Anterior cingulate cortex (tissue), 58 donors: ENCODE data around the gene SUN1.
"Not testable (repeated sequence)": the region's sequence is repeated elsewhere in the genome, so short reads cannot be mapped to it uniquely, and the experiment has no call there.

Experiments used
- DNase-seq, 58 donors: peaks; one replicate each; lab custom pipeline; 2025; lab: John Stamatoyannopoulos, UW

The SUN1 gene, protein sequence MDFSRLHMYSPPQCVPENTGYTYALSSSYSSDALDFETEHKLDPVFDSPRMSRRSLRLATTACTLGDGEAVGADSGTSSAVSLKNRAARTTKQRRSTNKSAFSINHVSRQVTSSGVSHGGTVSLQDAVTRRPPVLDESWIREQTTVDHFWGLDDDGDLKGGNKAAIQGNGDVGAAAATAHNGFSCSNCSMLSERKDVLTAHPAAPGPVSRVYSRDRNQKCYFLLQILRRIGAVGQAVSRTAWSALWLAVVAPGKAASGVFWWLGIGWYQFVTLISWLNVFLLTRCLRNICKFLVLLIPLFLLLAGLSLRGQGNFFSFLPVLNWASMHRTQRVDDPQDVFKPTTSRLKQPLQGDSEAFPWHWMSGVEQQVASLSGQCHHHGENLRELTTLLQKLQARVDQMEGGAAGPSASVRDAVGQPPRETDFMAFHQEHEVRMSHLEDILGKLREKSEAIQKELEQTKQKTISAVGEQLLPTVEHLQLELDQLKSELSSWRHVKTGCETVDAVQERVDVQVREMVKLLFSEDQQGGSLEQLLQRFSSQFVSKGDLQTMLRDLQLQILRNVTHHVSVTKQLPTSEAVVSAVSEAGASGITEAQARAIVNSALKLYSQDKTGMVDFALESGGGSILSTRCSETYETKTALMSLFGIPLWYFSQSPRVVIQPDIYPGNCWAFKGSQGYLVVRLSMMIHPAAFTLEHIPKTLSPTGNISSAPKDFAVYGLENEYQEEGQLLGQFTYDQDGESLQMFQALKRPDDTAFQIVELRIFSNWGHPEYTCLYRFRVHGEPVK

DNA sequence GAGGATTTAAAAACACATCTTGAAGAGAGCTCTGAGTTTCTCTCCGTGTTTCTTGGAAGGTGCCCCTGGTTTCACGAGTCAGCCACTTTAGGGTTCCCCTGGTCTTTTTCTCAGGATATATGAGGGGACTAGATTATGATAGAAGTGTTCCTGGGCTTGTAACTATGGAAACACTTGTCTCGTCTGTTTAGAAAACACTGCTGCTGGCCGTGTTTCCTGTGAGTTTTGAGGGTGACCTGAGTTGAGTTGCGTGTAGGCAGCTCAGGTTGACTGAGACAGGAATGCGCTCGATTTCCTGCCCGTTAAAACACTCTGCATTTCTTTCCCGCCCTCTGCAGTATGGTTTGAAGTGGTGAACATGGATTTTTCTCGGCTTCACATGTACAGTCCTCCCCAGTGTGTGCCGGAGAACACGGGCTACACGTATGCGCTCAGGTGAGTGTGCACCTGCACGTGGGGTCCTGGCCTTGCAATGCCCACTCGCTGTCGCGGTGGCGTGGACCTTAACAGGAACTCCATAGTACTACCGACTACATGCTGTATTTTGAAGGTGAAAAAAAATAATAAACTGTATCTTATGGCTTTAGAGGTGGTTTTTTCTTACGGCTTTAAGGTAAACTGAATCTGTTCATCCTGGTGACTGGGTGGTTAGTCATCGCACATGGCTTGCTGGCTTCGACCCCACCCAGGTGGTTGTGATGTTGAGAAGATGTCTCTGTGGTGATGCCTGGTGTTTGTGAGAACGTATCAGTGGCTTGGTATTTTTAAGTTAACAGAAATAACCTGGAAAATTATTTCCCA lies at the start of gene SUN1:
Gene SUN1 (plus strand): TSS at position 310 of the 801 bp plus-strand sequence. CDS start 49 bp downstream, at position 359.
- DNase-seq = no peak

DNA sequence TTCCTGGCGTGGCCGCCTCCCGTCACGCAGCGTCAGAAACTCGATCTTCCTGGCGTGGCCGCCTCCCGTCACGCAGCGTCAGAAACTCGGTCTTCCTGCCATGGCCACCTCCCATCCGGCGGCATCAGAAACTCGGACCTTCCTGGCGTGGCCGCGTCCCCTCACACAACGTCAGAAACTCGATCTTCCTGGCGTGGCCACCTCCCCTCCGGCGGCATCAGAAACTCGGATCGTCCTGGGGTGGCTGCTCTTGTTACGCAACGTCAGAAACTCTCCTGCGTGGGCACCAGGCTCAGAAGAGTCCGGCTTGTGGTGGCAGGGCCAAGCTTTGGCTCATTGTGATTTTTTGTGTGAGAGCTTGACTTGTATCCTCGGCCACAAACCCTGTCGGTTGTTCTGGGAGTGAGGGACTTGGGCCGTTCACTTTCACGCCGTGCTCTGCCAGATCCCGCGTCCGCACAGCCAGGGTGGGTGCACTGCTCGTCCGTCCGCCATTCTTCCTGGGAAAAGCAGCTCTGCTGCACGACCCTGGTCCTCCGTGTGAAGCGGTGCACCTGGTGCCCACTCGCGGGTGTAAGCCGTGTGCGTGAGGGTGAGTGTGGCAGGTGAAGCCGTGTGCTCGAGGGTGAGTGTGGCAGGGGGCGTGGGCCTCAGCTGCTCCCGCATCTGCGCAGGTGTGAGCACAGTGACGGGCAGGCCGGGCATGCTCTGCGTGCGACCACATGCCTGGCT lies 49.4 kb upstream of the SUN1 start:
- DNase-seq = no peak

DNA sequence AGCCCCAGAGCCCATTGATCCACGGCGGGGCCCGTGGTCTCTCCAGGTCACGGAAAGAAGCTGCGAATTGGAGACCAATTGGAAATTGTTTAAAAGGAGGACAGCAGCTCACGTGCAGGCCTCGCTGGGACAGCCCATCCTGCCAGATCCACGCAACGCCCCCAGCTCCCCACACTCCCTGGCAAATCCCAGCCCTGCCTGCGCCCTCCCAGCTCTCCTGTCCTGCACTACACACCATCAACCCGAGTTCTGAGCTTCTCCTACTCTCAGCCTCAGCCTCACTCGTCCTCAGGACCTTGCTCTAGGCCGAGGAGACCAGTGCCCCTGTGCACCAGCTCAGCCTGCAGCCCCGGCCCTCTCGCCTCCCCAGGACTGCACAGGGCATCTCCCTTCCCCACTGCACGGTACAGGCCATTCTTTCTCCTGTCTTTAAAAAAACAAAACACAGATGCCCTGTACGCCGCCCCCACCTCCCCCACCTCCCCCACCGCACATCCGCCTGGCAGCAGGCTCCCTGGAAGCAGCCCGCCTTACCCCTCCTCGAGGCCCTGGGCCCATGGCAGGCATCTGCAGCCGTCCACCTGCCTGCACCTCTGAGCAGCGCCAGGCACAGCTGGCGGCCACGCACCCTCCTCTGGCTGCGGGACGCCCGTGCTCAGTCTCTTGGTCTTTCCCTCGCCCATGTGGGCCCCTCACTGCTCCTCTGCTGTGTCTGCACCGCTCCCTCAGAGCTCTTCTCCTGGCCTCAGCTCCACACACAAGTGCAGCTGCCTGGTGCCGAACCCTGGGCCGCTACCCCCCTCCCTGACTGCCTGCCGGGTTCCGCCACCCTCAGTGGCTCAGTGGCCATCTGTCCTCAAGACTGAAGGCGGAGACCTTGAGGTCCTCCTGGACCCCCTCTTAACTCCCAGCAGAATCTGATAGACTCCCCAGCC lies 48.5 kb upstream of the SUN1 start:
- DNase-seq = no peak

DNA sequence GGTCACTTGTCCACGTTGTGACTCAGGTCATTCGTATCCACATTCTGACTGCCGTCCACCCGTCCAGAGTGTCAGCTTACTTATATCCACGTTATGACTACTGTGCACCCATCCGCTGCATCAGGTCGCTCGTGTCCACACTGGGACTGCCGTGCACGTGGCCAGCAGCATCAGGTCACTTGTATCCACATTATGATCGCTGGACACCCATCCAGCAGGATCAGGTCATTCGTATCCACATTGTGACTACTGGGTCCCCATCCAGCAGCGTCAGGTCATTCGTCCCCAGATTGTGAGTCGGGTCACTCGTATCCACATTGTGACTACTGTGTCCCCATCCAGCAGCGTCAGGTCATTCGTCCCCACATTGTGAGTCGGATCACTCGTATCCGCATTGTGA lies 47.3 kb upstream of the SUN1 start:
- no peak for DNase-seq

DNA sequence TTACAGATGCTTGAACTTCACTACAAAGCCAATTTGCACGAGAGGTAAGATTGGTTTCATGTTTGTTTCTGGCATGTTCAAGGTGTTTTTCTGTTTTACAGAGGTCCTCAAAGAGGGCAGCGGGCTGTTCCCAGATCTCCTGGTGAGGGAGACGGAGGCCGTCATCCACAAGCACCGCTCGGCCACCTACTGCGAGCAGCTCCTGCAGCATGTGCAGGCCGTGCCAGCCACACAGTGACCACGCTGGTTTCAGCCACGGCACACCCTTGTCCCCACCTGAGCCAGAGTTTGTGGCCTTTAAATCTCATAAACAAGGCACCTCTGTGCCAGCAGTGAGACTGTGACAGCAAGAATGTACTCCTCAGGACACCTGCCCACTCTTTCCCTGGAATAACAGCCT lies 46.9 kb upstream of the SUN1 start:
- no peak for DNase-seq

DNA sequence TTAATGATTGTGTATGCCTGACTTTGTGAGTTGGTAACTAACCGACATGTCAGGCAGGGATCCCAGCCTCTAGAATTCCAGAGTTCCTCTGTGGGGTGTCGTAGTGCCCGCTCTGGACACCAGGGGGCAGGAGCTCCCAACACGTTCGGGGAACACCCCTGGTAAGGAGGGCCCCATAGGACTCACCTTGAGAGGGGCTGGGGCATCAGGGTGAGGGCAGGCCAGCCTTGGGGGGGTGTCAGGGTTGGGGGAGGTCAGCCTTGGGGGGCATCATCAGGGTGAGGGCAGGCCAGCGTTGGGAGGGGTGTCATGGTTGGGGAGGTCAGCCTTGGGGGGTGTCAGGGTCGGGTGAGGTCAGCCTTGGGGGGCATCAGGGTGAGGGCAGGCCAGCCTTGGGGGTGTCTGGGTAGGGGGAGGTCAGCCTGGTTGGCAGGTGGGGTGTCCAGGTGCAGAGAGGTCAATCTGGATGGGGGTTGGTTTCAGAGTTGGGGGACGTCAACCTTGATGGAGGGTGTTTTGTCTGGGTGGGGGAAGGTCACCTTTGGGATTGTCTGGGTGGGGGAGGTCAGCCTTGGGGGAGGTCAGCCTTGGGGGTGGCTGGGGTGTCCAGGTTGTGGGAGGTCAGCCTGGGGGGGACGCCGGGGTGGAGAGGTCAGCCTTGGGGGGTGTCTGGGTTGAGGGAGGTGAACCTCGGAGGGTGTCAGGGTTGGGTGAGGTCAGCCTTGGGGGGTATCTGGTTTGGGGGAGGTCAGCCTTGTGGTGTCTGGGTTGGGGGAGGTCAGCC lies 45.6 kb upstream of the SUN1 start:
- DNase-seq = peak in 30 of 58 donors; percentile 6 to 69 (median 30)

DNA sequence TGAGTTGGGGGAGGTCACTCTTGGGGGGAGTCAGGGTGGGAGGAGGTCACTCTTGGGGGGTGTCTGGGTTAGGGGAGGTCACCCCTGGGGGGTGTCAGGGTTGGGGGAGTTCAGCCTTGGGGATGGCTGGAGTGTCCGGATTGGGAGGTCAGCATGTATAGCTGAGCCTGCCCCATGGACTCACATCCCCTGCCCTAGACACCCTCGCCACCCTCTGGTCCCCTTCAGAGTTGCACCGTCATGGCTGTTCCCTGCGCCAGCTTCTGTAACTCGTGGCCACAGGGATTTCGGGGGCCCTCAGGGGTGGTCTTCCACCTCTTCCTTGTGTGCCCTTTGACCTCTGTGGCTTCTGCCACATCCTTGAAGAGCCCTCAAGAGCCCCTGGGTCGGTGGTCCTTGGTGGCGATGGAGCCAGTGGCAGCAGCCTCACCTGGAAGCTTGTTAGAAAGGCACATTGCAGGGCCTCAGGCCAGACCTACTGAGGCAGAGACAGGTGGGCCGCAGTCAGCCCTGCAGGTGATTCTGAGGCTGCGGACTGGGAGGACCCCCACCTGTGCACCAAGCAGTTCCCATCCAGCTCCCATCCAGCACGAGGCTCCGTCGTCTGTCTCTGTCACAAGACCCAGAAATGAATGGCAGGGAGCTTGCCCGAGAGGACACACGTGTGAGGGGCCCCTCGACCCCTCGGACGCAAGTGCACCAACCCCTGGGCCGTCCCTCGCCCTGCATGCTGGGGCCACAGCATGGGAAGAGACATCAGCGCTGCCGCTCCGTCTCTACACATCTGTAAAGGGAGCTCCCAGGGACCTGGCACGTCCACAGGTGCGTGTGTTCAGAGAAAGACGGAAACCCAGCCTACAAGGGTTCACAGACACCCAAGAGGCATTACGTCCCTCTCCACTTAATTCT lies 44.7 kb upstream of the SUN1 start:
- DNase-seq = no peak

DNA sequence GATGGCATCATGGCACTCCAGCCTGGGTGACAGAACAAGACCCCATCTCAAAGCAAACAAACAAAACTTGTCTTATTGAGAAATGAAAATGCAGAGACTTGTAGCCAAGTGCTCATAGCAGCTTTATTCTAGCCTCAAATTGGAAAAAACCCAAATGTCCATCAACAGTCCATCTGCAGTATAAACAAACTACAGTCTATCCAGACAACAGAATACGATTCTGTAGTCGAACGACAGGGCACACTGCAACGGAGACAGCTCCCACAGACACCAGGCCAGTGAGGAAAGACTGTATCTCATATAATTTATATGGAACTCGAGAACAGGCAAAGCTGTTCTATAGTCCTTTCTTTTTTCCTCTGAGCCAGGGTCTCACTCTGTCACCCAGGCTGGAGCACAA lies 40.8 kb upstream of the SUN1 start:
- DNase-seq = no peak

DNA sequence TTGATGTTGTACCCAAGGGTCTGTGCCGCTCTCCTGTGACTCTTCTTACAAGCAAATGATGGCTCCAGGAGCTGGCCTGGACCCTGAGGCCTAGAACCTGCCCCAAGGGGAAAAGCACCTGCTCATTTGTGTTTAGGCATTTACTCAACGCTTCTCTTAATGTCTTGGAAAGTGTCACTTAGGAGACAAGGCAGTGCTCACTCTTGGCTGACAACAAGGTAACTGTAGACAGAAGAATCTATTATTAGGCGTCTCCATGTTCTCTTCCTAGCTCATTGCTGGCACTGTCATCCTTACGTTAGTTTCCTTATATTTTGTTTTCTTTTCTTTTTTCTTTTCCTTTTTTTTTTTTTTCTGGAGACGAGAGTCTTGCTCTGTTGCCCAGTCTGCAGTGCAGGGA lies 38.1 kb upstream of the SUN1 start:
- no peak for DNase-seq

DNA sequence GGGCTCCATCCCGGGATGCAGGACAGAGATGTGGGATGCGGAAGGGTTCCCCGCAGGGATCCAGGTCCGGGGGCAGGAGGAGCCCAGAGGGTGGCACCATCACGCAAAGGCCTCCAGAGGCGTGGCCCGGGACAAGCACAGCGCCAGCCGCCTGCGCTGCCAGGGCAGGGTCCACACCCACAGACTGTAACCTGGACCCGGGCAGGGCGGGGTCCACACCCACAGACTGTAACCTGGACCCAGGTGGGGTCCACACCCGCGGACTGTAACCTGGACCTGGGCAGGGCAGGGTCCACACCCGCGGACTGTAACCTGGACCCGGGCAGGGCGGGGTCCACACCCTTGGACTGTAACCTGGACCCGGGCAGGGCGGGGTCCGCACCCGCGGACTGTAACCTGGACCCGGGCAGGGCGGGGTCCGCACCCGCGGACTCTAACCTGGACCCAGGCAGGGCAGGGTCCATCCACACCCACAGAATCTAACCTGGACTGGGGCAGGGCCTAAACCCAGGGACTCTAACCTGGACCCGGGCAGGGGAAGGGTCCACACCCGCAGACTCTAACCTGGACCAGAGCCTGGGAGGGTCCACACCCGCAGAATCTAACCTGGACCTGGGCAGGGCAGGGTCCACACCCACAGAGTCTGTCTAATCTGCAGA lies 37.5 kb upstream of the SUN1 start:
- no peak for DNase-seq

DNA sequence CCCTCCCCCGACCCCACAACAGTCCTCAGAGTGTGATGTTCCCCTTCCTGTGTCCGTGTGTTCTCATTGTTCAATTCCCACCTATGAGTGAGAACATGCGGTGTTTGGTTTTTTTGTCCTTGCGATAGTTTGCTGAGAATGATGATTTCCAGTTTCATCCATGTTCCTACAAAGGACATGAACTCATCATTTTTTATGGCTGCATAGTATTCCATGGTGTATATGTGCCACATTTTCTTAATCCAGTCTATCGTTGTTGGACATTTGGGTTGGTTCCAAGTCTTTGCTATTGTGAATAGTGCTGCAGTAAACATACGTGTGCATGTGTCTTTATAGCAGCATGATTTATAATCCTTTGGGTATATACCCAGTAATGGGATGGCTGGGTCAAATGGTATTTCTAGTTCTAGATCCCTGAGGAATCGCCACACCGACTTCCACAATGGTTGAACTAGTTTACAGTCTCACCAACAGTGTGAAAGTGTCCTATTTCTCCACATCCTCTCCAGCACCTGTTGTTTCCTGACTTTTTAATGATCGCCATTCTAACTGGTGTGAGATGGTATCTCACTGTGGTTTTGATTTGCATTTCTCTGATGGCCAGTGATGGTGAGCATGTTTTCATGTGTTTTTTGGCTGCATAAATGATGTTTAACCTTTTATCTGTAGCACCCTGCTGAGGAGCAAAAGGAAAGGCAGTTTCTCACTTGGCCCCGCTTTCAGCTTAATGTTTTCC lies 35.7 kb upstream of the SUN1 start:
- not testable (repeated sequence) for DNase-seq

DNA sequence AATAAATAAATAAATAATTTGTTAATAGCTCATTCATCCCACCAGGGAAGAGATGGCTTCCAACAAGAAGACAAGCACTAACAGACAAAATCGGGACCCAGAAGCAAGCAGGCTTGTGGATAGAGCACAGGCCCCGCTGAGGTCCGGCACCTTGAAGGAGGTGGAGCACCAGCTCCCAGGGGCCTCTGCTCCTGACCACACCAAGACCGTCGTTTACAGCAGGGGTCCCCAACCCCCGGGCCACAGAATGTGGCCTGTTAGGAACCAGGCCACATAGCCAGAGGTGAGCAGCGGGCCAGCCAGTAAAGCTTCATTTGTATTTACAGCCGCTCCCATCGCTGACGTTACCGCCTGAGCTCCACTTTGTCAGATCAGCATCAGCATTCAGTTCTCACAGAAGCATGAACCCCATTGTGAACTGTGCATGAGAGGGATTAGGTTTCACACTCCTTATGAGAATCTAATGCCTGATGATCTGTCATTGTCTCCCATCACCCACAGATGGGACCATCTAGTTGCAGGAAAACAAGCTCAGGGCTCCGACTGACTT lies 33.3 kb upstream of the SUN1 start:
- DNase-seq = no peak

DNA sequence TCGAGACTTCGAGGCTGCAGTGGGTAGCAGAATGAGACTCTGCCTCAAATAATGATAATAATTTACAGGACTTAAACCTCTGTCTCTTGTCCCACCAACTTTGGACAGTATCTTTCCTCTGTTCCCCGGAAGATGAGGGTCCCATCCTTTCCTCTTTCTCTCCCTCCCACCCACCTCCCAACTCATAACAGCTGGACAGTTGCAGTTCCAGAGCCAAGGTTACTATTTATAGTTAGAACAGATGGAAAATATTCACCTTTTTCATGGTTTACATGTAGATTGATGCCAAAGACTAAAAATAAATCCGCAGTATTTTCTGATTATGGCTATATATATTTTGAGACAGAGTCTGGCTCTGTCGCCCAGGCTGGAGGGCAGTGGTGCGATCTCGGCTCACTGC lies 31.6 kb upstream of the SUN1 start:
- no peak for DNase-seq

DNA sequence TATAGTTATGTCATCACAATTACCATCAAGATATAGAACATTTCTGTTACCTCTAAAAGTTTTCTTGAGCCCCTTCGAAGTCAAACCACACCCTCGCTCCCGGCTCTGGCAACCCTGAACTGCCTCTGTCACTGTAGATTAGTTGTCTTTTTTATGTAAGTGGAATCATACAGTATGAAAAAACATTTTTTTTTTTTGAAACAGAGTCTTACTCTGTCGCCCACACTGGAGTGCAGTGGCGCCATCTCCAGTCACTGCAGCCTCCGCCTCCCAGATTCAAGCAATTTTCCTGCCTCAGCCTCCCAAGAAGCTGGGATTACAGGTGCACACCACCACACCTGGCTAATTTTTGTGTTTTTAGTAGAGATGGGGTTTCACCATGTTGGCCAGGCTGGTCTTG lies 30.9 kb upstream of the SUN1 start:
- DNase-seq = not testable (repeated sequence)

DNA sequence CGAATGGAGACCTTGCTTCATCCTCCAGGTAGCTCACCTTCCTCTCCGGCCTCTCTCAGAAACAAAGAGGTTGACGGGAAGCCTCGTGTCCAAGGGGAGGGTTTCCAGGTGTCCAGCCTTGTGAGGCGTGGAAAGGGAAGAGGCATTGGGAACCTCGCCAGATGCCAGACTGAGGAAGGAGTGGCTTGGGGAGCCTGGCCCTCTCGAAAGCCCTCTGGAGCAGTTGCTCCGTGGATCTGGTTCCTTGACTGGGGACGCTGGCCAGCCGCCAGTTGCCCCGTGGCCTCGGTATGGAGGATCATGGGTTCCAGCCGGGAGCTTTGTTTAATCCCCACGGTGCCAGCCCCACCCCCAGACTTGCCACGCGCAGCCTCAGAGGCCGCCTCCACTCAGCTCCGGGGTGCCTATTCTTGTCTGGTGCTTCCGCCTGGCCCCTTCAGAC lies 30.3 kb upstream of the SUN1 start:
- peak in 10 of 58 donors; percentile 19 to 70 (median 42) for DNase-seq
